ENCODE results near the gene HDAC4.

The HDAC4 gene

GRCh38 chr2:239025096-239025801 is 375.6 kb downstream of the HDAC4 start:
- DNase-seq (ENCODE audit: low spot score), result no peak

- no peak for DNase-seq (ENCODE audit: low spot score)
Observed at GRCh38 chr2:239024226-239024625, 376.6 kb downstream of the HDAC4 start.

GRCh38 chr2:239022437-239023260 is 378.2 kb downstream of the HDAC4 start:
- no peak for DNase-seq (ENCODE audit: low spot score)

- DNase-seq (ENCODE audit: low spot score), result no peak
Observed at GRCh38 chr2:239021651-239022436, 379.0 kb downstream of the HDAC4 start.

- no peak for DNase-seq (ENCODE audit: low spot score)
Observed at GRCh38 chr2:239021224-239021623, 379.6 kb downstream of the HDAC4 start.

GRCh38 chr2:239020541-239021041 is 380.2 kb downstream of the HDAC4 start:
- DNase-seq (ENCODE audit: low spot score), result no peak

GRCh38 chr2:239019183-239019581 is 381.6 kb downstream of the HDAC4 start:
- no peak for DNase-seq (ENCODE audit: low spot score)

- DNase-seq (ENCODE audit: low spot score), result no peak
Observed at GRCh38 chr2:239018271-239019182, 382.3 kb downstream of the HDAC4 start.

GRCh38 chr2:239017491-239018098 is 383.2 kb downstream of the HDAC4 start:
- DNase-seq (ENCODE audit: low spot score), result no peak

GRCh38 chr2:239015901-239016675 is 384.7 kb downstream of the HDAC4 start:
- DNase-seq (ENCODE audit: low spot score), result no peak

GRCh38 chr2:239015218-239015900 is 385.5 kb downstream of the HDAC4 start:
- no peak for DNase-seq (ENCODE audit: low spot score)

GRCh38 chr2:239014458-239015217 is 386.2 kb downstream of the HDAC4 start:
- no peak for DNase-seq (ENCODE audit: low spot score)

- DNase-seq (ENCODE audit: low spot score), result no peak
Observed at GRCh38 chr2:239013678-239013976, 387.2 kb downstream of the HDAC4 start.

- DNase-seq (ENCODE audit: low spot score), result no peak
Observed at GRCh38 chr2:239012936-239013677, 387.7 kb downstream of the HDAC4 start.

GRCh38 chr2:239012228-239012627 is 388.6 kb downstream of the HDAC4 start:
- DNase-seq (ENCODE audit: low spot score), result no peak

GRCh38 chr2:239009589-239009961 is 391.2 kb downstream of the HDAC4 start:
- DNase-seq (ENCODE audit: low spot score), result no peak

GRCh38 chr2:239008677-239009588 is 391.9 kb downstream of the HDAC4 start:
- no peak for DNase-seq (ENCODE audit: low spot score)
